GM18498 (cell line): Measurements from ENCODE around the gene COMMD2.

Experiments used
- ATAC-seq: cut with Tn5 transposase; IDR thresholded peaks from one replicate; pipeline ENCODE4 v1.9.1; 2021; ENCODE audit warnings: mild to moderate bottlenecking, moderate library complexity; ENCODE audit not compliant: unreplicated experiment

Gene COMMD2

DNA sequence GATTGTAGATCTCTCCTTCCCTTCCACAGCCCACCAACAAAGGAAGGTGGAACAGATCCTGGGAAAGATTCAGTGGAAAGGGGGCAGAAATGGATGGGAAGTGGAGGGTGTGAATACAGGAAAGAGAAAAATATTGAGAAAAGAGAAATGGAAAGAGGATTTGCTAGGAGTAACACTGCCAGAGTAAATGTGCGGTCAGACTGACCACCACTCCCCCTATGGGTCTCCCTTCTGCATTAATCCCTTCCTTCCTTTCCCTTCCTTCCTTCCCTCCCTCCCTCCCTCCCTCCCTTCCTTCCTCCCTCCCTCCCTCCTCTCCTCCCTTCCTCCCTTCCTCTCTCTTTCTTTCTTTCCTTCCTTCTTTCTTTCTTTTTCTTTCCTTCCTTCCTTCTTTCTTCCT lies 12.0 kb upstream of the COMMD2 start:
- no peak for ATAC-seq

DNA sequence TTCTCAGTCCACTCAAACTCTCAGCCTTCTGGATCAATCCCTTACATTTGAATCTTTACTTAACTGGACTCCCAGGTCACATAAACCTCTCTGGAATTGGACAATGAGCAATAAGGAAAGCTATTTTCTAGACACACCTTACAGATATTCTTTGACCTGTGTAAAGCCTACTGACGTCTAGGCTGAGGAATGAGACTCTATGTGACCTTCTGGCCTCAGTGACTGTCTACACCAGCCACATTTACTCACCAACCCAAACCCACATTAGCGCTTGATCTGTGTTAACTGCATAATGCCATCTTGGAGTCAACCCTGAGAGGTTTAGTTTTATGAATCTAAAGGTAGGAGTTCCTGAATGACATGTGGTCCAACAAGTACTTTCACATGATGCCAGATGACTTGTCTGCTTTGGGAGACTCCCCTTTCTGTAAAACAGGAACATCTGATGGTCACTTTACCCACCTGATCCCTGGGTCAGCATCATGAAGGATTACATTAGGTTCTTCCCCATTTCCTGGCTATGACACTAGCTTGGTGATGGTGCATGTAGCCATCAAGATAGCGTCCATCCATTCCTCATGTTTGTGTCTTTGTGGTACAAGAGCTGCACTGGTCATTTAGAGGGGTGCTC lies 11.4 kb upstream of the COMMD2 start:
- ATAC-seq = no peak

- no peak for ATAC-seq
Observed at GRCh38 chr3:149753717-149754116, 1.4 kb upstream of the COMMD2 start.

GRCh38 chr3:149752788-149753136 lies 473 bp upstream of the COMMD2 start:
- ATAC-seq = no peak

- no peak for ATAC-seq
Observed at GRCh38 chr3:149751551-149751950, 738 bp downstream of the COMMD2 start.

DNA sequence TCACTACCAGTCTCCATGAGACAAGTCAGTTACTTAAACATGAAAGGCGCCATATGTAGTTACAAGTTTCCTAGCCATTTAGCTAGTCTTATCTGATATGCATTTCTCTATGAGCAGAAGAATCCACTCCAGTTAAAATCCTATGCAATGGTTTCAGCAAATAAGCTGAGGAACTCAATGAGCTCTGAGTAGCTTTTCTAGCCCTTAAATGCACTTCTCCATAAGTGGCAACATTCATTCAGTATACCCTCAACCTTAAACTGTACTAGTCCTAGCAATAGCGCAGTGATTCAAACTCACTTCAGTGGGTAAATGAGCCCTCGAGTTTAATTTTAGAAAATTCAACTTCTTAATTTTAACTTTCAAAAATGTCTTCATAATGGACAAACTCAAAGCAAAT lies 7.7 kb downstream of the COMMD2 start:
- ATAC-seq = no peak

- ATAC-seq = no peak
Observed at GRCh38 chr3:149744151-149744550, 8.1 kb downstream of the COMMD2 start.

DNA sequence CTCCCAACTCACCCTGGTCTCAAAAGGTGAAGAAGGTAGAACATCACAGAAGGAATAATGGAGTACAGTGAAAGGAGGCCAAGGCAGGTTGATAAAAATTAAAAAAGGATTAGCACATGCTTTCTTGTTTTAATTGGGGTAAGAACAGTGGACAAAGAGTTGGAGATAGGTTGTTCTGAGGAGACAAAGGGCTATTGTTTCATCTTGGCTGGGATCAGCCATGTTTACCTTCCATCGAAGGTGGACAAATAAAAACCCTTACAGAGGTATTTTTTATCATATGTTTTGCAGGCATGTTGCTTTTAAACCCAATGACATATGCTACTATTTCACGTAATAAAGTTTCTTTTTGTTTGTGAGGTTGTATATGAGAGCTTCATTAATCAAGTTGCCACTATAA lies 12.9 kb downstream of the COMMD2 start:
- ATAC-seq = no peak

DNA sequence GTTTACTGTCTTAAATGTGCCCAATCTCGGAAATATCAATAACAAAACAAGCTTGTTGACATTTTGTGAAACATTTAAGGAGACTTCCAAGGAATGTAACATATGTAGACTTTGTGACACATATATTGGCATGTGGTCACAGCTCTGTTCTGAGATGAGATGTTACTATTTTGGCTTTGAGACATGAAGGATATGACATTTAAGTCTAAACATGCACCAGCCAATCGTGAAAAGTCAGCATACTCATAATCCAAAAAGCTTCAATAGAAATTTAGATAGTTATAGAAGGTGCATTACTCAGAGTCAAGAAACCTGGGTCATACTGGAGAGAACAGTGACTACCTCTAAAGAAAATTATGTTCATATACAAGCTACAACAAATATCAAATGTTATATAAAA lies 13.4 kb downstream of the COMMD2 start:
- no peak for ATAC-seq

GRCh38 chr3:149736953-149737205 lies 15.4 kb downstream of the COMMD2 start:
- no peak for ATAC-seq

DNA sequence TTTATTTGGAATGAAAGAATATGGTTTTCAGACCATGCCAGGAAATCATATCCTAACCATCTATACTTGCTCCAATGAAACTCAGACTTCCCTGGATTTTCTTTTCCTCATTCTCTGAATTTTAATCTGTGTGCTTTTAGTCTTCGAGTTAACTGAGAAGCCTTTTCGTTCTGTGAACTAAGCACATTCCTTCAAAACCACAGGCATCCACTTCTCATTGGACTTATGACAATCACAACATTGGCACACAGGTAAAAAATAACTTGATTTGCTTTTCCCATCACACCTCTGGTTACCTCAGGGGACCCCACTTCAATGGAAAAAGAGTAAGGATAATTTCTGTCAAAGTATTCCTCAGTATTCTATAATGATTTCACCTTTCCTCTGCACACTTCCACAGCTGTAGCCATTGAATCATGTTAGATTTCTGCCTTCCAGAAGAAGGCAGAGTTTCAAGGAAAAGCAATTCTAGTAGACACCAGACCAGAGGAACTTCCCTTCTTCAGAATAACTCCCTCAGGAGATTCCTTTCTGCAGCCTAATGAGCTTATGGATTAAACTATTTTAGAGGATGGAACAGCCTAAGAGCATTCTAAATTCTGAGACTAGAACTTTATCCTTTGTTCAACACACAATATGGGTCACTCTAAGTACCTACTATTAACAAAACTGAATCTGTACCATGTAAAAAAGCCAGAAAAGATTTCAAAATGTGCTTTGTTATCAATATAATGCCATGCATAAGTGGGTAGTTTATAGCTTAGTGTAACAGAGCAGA lies 15.9 kb downstream of the COMMD2 start:
- ATAC-seq = no peak

DNA sequence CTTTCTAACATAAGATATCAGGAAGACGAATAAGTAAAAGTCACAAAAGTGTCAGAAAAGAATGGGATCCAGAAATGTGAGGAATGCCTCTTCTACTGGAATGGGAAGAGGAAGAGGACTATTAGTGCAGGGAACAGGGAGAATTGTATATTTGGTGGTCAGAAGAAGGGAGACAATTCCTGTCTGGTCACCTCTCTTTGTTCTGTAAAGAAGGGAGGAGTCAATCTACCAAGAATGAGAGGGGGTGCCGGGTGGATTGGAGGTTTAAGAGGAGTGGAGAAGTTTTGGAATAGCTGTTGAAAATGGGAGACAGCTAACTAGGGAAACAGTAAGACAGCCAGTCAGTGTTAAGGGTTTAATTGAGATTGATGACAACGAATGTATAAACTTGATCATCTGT lies 20.1 kb downstream of the COMMD2 start:
- ATAC-seq = no peak

- no peak for ATAC-seq
Observed at GRCh38 chr3:149727656-149728055, 24.6 kb downstream of the COMMD2 start.

- ATAC-seq = peak; percentile 87
Observed at GRCh38 chr3:149726716-149727407, 25.4 kb downstream of the COMMD2 start.

- no peak for ATAC-seq
Observed at GRCh38 chr3:149723781-149724180, 28.5 kb downstream of the COMMD2 start.

- ATAC-seq = no peak
Observed at GRCh38 chr3:149720918-149721317, 31.4 kb downstream of the COMMD2 start.

- no peak for ATAC-seq
Observed at GRCh38 chr3:149717391-149718056, 34.8 kb downstream of the COMMD2 start.

DNA sequence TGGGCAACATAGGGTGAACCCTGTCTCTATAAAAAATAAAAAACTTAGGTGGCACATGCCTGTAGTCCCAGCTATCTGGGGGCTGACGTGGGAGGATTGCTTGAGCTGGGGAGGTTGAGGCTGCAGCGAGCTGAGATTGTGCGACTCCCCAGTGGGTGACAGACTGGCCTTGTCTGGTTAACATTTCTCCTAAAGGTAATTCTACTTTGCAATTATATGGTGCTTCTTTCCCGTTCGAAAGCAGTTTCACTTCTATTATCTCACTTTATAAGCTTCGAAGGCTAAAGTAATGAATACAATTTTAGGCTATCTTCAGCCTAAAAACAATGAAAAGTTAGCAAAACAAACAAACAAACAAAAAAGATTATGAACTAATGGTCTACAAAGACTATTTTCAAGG lies 35.3 kb downstream of the COMMD2 start:
- no peak for ATAC-seq

DNA sequence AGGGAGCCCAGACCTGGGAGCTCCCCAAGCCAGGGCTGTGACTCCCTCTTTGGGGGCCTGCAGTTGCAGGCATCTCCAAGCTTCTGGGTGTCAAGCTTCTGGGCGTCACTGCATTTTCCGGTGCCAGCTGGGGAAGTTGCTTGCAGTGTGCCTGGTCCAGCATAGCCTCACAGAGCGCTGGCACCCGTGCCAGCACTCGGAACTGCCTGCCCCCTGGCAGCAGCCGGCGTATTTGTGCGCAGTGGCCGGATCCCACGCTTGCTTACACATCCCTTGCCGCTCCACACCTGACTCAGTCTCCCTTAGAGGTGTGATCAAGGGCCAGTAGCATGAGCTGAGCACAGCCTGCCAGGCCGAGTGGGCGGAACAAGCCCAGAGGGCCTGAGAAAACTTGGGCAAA lies 37.0 kb downstream of the COMMD2 start:
- no peak for ATAC-seq

- no peak for ATAC-seq
Observed at GRCh38 chr3:149713730-149714654, 38.3 kb downstream of the COMMD2 start.

GRCh38 chr3:149706905-149707304 lies 45.4 kb downstream of the COMMD2 start:
- ATAC-seq = no peak
